Measurements from ENCODE around the gene ISG20L2.

ISG20L2 gene

DNA sequence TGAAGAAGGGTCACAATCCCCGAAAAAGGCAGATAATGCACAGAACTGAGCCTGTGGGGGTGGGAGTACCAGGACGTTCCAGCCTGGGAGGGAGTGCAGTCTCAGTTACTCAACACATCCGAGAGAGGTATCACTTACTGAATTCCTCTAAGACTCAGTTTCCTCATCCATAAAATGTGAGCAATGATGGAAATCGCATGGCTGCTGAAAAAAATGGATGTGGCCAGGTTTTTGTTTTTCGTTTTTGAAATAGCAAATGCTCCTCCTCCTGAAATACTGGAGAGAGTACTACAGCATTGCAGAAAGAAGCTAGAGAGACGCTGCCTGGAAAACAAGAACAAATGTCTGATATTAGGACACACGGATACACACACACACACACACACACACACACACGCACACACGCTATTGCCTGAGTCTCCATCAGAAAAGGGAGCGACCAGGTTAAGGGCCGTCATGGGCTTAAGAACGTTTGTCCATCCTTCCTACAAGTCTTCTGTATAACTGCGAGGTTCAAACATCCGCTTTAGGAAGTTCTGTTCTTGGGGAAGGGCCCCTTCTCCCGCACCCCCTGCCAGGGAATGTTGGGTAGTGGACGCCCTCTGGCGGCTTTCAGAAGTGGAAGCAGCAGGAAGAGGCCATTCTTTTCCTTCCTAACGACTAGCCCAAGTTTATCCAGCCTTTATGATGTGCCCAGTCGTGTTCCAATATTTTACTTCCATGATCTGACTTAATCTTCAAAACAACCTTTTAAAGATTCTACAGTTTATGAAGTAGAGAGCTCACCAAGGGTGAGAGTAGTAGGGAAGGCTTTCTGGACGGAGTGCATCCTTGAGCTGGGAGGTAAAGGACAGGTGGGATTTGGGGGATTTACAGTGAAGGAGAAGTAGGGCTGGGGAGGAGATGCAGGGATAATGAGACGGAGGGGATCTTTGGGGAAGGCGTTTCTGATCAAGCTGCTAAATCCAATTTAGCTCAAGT is 50.7 kb downstream of the ISG20L2 start:
- Mint-ChIP-seq H3K4me3 (peak overlapping the region; percentile 22), H3K27me3 (peaks cover 68% of the 10 kb centered on the region), H3K9me3 (no peaks in the 10 kb centered on the region), H3K4me1 (ENCODE audit: low read depth) (peaks cover 12% of the 10 kb centered on the region), H3K27ac (no peak overlapping the region), H3K36me3 (ENCODE audit: low read depth) (no peaks in the 10 kb centered on the region)

DNA sequence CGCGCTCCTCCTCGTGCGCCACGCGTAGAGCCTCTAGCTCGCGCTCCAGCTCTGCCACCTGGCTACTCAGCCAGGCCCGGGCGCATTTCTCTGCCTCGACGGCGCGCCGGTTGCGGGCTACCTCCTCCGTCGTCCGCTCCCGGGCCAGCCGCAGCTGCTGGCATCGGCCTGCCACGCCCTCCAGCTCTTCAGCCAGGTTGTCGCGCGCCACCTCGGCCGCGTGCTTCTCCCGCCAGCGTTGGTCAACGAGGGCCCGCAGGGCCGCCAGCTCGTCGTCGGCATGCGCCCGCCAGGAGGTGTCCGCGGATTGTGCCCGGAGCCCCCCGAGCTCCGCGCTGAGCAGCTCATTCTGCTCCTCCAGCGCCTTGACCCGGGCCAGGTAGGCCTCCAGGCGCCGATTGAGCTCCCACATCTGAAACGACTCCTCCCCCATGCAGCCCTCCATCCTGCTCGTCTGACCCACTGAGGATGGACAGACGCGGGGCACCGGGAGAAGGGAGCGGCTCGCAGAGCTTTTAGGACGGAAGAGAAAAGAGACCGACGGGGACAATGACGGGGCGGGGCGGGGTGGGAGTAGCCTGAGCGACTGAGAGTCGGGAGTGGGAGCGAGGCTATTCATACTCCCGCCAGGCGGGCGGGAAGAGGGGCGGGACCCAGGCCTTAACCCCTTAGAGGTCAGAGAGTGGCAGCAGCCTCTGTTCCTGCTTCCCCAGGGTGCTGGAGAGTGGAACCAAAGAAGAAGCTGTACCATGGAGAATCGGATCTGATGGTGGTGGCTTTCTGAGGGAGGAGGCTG is 51.5 kb downstream of the ISG20L2 start, which contains the start of gene NES:
TSS of gene NES (minus strand) at position 588 of the 796 bp plus-strand sequence. CDS start at position 445, 143 bp downstream.
- H3K27me3 Mint-ChIP-seq: peaks cover 74% of the 10 kb centered on the region
- no peaks in the 10 kb centered on the region for H3K9me3 Mint-ChIP-seq
- peak within 1 kb of the TSS; percentile 22 for H3K4me3 Mint-ChIP-seq

DNA sequence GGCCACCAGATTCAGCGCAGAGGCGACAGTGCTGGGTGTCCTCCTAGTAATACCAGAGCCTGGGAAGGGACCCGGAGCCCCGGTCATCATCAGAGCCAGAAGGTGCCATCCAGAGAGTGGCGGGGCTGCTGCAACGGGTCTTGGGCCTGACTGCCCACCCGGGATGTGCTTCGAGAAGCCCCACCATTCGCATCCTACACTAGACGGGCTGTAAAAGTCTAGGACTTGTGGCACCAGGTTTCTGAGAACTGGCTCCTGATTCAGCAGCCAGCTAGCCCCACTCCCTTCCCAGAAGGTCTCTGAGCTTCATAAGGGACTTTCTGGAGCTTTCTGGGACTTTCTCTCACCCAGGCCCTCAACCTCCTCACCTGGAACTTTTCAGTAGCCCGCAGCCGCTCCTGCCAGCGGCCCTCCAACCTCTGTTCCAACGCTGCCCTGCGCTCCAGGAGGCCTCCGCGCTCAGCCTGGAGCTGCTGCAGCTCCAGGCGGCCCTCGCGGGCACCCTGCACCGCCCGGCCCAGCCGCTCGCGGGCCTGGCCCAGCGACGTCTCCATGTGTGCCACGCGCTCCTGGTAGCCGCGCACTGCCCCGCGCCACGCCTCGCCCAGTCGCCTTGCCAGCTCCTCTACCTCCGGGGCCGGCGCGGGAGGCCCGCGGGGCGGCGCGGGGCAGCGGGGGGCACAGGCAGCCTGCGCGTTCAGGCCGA is 52.3 kb downstream of the ISG20L2 start:
- Mint-ChIP-seq H3K4me1 (ENCODE audit: low read depth) (peaks cover 12% of the 10 kb centered on the region), H3K4me3 (no peak overlapping the region), H3K27me3 (peaks cover 75% of the 10 kb centered on the region), H3K9me3 (no peaks in the 10 kb centered on the region), H3K27ac (no peak overlapping the region), H3K36me3 (ENCODE audit: low read depth) (no peaks in the 10 kb centered on the region)

More for the DNA sequence above, 51.5 kb downstream of the ISG20L2 start, which contains the start of gene NES:
- H3K27ac Mint-ChIP-seq: no peak within 1 kb of the TSS
- no peaks in the 10 kb centered on the region for H3K36me3 Mint-ChIP-seq (ENCODE audit: low read depth)
- H3K4me1 Mint-ChIP-seq (ENCODE audit: low read depth): peaks cover 12% of the 10 kb centered on the region

DNA sequence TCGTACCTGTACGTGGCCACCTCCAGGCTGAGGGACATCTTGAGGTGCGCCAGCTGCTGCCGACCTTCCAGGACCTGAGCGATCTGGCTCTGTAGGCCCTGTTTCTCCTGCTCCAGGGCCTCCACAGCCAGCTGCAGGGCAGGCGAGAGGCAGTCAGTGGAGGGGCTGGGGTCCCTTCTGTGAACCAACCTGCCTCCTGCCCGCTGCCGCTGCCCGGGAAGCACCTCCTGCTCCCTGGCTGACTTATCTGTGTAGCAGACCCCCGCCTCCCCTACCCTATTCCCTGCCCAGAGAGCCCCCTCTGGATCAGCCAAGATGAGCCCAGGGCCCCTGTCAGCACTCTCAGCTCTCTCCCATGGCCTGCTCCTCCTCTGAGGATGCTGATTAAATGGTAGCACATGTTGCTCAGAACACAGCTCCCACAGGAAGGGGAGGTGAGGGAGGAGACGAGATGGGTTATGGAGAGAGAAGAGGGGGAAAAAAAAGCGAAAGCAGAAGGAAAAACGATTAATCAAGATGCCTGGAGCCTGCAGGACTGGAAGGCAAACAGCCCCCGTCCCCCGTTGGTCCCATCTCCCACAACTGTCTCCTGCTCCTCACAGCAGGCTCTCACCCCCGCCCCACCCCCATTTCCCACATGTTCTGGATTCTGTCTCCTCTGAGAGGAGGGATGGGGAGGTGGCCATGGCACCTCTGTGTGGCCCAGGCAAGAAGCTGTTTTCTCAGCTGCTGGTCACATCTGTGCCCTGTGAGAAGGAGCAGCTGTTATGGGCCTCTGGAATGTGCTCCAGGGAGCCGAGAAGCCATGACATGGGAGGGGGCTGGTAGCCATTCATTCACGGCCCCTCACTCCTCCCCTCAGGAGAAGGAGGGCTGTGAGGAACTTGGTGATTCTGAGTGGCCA is 53.1 kb downstream of the ISG20L2 start:
- no peaks in the 10 kb centered on the region for H3K9me3 Mint-ChIP-seq
- H3K36me3 Mint-ChIP-seq (ENCODE audit: low read depth): no peaks in the 10 kb centered on the region
- H3K4me3 Mint-ChIP-seq: no peak overlapping the region
- no peak overlapping the region for H3K27ac Mint-ChIP-seq
- peaks cover 12% of the 10 kb centered on the region for H3K4me1 Mint-ChIP-seq (ENCODE audit: low read depth)
- H3K27me3 Mint-ChIP-seq: peaks cover 73% of the 10 kb centered on the region

DNA sequence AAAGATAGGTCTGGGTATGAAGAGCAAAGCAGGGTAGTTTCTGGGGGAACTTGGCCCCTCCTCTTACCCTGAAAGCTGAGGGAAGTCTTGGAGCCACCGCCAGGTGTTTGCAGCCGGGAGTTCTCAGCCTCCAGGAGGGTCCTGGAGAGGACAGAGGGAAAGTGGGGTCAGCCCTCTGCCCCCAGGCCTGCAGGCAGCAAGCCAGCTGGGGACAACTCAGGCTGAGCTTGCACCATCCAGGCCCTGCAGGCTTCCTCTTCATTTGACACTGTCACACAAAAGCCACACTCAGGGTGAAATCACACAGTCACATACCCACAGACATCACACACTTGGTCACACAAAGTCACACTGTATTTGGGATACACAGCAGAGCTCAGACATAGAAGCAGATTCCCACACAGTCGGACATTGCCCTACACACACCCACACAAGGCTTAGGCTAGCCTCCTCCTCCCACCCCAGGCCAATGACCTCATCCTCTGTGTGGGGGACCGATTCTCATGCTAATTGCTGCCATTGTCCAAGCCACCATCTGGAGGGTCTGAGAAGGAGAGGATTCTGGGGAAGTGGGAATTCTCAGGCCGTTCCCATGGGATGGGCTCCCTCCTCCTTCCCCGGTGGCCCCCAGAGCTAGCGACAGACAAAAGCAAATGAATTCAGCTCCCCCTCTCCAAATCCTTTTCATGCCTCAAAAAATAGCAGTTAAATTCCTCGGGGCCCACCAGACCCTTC is 55.0 kb downstream of the ISG20L2 start:
- peaks cover 12% of the 10 kb centered on the region for H3K4me1 Mint-ChIP-seq (ENCODE audit: low read depth)
- no peak overlapping the region for H3K4me3 Mint-ChIP-seq
- H3K27ac Mint-ChIP-seq: no peak overlapping the region
- no peaks in the 10 kb centered on the region for H3K36me3 Mint-ChIP-seq (ENCODE audit: low read depth)
- H3K27me3 Mint-ChIP-seq: peaks cover 57% of the 10 kb centered on the region
- no peaks in the 10 kb centered on the region for H3K9me3 Mint-ChIP-seq
